GM21737 (cell line): ENCODE data around the gene PPP2R3B.
"Not testable (repeated sequence)": the region's sequence is repeated elsewhere in the genome, so short reads cannot be mapped to it uniquely, and the experiment has no call there.

ENCODE experiments used
- ATAC-seq: cut with Tn5 transposase; IDR thresholded peaks from one replicate; pipeline ENCODE4 v1.9.1; 2021; ENCODE audit warnings: mild to moderate bottlenecking, moderate library complexity; ENCODE audit not compliant: unreplicated experiment

Gene PPP2R3B

DNA sequence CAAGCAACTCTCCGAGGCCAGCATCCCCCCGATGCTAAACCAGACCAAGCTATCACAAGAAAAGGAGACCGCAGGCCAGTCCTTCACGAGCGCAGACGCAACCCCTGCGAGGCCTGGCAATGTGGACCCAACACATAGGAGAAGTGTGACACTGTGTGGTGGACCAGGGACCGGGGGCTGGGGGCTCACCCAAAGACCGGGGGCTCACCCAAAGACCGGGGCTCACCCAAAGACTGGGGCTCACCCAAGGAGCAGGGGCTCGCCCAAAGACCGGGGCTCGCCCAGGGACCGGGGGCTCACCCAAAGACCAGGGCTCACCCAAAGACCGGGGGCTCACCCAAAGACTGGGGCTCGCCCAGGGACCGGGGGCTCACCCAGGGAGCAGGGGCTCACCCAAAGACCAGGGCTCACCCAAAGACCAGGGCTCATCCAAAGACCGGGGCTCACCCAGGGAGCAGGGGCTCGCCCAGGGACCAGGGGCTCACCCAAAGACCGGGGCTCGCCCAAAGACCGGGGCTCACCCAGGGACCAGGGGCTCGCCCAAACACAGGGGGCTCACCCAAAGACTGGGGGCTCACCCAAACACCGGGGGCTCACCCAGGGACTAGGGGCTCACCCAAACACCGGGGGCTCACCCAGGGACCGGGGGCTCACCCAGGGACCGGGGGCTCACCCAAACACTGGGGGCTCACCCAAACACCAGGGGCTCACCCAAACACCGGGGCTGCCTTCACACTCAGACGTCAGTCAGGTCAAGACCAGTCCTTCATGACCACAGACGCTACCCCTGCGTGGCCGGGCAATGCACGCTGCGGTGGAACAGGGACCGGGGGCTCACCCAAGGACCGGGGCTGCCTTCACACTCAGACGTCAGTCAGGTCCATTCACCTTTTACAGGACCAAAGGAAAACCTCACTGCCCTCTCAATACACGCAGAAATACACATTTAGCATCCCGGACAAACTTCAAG, 32.9 kb downstream of the PPP2R3B start:
- no peak for ATAC-seq

DNA sequence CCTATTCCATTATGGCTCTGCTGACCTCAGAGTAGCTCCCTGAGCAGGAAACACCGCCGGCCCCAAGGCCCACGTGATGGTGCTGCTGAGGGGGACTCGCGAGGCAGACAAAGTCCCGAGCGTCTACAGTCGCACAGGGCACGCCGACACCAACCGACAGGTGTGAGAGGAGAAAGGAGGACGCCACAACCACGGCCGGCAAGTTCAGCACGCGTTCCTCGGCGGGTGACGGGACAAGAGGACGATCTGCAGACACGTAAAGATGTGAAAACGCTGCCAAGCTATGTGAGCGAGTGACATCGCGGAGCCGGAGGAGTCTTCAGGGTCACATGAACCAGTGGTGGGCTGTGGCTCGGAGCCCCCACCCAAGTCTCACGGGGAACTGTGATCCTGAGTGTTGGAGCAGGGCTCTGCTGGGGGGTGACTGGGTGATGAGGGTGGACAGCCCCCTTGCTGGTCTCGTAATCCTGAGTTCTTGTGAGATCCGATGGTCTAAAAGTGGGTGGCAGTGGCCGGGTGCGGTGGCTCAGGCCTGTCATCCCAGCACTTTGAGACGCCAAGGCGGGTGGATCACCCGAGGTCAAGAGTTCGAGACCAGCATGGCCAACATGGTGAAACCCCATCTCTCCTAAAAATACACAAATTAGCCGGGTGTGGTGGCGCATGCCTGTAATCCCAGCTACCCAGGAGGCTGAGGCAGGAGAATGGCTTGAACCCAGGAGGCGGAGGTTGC, 34.0 kb downstream of the PPP2R3B start:
- ATAC-seq, result no peak

DNA sequence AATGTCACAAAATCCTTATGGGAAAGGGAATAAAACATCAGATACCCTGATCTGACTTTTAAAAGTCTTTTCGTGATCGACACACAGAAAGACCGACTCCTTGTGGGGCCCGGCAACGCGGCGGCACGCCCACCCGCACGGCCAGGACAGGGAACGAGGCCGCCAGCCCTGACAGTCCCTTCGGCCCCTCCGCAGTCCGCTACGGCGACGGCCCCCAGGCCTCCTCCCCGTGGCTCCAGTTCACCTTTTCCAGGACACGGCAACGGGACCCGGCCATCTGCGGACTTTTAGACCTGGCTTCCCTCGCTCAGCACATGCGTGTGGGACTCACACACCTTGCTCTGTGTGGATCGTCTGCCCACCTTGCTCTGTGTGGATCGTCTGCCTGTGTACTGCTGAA, 34.5 kb downstream of the PPP2R3B start:
- ATAC-seq, result no peak

DNA sequence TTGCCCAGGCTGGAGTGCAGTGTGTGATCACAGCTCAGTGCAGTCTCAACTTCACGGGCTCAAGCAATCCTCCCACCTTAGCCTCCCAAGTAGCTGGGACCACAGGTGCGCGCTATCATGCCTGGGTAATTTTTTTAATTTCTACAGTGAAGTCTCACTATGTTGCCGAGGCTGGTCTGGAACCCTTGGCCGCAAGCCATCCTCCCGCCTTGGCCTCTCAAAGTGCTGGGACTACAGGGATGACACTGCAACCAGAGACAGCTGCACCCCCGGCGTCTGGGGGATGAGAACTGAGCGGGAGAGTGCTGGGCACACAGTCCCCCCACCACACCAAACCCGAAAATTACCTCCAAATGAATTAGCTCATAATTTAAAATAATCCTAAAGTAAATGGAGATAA, 35.0 kb downstream of the PPP2R3B start:
- ATAC-seq, result no peak

DNA sequence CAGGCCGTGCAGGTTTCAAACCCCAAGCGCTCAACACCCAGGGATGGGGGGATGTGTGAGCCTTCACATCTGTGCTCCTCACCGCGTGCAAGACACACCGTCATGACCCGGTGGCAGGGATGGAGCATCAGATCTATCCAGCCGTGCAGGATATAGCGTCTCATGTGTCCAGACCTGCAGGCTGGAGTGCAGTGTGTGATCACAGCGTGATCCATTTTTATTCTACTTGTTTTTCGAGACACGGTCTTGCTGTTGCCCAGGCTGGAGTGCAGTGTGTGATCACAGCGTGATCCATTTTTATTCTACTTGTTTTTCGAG, 35.4 kb downstream of the PPP2R3B start:
- ATAC-seq, result not testable (repeated sequence)

DNA sequence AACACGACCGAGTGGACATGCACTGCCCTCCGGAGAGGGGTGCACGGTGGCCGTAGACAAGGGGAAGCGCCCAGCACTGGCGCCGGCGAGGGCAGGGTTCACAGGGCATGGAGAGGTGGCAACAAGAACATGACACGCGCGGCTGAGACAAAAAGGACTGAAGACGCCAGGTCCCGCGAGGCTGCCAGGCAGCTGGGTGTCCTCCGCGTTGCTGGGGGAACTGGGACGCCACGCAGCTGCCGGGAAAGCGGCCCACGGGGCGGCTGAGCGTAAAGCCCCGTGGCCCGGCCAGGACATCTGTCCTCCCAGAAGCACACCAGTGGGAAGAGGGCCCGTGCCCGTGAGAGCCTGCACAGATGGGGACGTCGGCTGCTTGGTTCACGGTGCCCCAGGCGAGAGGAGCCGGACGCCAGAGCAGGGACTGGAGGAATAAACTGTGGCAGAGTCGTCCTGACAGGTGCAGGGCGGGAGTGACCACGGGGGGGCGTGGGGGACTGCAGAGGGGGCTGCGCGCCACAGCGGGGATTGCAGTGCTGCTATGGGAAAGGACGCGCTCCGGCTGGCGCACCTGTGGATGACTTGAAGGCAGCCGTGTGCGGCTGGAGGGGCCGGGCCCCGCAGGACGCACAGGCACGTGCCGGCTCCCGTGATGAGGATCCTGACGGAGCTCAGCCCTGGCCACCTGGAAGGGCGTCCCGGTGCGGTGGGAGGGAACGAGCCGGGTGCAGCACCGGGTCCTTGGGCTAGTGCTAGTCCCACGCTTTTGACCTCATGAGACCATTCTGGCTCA, 36.0 kb downstream of the PPP2R3B start:
- ATAC-seq, result no peak

DNA sequence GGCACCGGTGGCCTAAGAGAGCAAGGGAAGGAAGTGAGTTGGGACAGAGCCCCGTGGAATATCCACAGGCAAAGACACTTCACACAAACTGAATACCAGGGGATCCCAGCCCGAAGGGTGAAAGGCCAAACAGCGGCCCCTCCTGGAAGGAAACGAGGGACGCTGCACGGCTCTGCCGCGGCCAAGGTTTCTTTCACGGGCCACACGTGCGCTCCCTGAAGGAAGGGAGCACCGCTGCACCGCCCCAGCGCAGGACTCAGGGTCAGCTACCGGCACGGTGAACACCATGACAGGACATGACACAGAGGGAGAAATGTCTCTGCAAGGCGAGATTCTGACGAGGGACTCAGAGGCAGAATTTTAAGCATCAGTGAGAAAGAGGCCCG, 36.6 kb downstream of the PPP2R3B start:
- ATAC-seq, result no peak

DNA sequence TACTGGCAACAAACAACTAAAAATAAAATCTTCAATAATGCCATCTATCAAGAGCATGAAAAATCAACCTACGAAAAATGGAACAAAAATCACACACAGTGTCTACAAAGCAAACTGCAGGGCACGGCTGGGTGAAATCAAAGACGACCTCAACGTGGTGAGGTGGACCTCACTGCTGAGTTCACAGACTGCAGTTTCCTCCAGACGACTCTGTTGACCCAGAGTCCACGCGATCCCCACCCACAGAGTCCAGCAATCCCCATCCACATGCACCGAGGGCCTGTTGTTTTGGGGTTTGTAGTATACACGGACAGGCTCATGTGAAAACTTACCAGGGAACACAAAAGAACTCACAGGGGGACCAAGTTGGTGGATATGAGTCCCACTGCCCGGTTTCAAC, 37.0 kb downstream of the PPP2R3B start:
- ATAC-seq, result no peak

DNA sequence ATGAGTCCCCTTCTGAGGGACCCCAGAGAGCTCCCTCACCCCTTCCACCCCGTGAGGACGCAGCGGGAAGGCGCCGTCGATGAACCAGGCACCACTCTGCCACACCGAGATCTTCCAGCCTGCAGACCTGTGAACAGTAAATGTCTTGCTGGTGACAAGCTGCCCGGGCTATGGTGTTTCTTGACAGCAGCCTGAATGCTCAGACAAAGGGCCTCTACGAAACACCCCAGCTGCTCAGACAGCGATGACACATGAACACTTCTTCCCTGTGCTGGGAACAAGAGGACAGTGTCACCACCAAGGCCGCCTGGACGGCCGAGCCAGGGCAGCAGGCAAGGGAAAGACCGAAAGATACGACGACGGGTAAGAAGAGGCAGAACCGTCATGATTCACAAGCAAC, 37.5 kb downstream of the PPP2R3B start:
- no peak for ATAC-seq

DNA sequence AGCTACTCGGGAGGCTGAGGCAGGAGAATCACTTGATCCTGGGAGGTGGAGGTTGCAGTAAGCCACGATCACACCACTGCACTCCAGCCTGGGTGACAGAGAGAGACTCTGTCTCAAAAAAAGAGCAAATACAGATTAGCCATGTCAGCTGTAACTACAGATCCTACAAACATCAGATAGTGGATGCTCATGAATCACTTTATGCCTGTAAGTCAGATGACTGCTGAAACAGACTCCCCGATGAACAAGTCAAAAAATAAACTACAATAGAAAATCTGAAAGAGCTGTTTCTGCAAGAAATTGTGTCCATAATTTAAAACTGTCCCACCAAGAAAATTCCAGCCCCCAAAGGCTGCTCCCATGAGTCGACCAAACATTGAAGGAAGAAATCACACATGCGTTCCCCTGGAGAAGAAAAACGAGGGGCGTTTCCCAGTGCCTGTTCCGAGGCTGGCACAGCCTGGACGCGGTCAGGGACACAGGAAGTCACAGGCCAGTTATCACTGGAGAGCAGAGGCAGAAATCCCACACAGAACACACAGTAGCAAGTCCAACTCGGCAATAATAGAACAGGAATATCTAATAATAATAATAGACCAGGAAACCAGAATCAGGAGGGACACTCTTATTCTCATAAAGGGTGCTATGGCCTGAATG, 38.1 kb downstream of the PPP2R3B start:
- ATAC-seq, result no peak

DNA sequence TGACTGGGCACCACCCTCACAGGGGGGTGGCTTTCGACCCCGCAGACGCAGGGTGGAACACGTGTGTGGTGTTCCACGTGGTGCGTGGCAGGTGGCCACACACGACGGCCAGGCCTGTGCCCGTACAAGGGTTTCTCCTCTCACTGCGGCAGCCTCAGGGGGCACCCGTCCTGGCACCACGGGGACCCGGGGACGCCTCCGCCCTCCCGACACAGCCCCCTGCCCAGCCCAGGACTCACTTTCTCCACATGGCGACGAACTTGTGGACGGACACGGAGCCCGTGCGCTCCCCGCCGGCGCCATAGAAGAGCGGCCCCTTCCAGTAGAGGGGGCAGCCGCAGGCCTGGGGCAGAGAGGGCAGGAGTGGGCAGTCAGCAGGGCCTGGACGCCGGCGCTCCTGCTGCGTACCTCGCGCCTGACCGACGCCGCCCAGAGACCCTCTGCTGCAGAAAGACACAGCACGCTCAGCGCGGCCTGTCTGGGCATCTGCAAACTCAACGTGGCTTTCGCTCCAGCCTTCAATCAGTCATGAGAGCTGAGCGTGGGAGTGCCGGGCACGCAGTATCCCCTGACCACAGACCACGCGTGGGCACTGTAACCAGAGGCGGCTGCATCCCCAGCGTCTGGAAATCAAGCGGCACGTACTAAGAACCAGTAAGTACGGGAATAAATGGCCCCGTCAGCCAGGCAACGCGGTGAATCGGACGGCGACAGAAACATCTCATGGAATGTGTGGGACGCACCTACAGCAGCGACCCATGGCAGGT, 39.2 kb downstream of the PPP2R3B start:
- no peak for ATAC-seq

DNA sequence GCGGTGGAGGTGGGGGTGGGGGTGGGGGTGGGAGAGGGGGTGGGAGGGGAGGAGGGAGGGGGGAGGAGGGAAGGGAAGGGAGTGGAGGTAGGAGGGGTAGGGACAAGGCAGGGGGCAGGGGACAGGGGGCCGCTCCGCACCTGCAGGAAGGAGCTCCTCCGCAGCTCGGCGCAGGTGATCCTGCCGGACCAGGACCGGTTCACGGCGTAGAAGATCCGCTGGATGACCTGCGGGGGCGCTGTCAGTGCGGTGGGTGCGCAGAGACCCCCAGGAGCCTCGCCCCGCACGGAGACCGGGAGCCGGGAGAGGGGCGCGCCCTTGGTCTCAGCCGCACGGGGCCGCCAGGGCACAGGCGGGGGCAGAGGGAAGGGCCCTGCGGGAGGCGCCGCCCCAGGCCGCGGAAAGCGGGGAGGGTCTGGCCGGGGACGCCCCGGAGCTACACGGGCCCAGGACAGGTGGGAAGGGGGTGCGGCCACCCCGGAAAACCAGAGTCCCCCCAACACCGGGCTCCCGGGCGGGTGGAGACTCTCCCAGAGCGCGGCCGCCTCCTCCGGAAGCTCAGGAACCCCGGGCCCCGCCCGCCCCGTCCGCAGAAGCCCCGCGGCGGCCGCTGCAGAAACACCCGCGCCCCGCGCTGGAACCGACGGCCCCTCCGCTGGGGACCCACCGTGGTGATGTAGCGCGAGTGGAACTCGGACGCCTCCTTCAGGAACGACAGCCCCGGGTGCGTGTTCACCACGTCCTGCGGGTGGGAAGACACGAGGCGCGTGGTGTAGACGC, 40.5 kb downstream of the PPP2R3B start:
- no peak for ATAC-seq

DNA sequence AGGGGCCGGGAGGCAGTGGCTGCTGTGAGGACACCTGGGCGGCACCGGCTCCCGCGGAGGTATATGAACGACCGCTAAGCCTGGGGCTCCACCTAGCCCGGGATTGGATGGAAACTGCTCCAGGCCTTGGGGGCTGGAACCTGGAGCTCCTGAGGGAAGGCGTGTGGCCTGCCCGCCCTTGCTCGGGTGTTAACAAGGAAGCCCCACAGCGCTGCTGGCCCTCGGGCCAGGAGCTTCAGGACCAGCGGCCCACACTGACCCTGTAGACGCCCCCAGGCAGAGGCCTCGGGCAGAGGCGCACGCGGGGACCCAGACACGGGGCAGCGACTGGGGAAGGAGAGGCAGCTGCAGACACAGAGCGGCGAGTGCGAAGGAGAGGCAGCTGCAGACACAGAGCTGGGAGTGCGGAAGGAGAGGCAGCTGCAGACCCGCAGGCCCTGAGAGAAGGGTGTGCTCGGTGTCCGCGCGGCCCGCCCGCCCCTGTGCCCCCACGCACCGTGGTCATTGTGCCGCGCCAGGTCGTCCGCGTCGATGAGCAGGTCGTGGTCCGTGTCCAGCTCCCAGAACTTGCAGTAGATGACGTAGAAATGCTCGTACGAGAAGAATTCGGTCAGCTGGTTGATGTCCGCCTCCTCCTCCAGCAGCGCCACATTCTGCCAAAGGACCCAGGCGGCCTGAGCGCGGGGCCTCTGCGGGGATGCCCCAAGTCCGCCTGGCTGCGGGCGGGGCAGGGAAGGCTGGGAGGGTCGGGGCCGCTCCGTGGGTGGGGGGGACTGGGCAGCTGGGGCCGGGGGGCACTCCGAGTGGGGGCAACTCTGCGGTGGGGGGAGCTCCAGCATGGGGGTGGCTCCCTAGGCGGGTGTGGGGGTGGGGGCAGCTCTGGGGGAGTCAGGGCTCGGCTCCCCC, 41.4 kb downstream of the PPP2R3B start:
- ATAC-seq, result no peak

DNA sequence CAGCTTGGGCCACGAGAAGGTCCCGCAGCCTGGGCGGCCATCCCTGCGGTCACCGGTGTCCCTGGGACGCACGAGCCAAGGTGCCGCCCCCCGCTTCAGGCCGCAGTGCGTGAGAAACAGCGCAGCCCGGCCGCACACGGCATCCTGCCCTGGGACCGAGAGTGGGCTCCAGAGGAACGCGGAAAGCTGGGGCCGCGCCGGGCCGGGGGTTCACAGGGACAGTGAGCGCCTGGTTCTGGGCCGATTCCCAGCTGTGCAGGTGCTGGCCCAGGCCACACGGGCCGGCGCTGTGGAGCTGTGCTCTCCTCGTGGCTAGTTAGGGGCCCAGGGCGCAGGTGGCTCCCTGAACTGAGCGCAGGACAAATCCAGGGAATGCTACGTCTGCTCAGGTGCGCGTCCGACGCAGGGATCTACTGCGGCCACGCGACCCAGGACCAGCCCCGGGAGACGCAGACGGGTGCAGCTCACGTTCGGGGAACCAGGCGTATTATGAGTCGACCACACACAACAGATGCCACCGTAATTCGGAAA, 42.3 kb downstream of the PPP2R3B start:
- ATAC-seq, result no peak

DNA sequence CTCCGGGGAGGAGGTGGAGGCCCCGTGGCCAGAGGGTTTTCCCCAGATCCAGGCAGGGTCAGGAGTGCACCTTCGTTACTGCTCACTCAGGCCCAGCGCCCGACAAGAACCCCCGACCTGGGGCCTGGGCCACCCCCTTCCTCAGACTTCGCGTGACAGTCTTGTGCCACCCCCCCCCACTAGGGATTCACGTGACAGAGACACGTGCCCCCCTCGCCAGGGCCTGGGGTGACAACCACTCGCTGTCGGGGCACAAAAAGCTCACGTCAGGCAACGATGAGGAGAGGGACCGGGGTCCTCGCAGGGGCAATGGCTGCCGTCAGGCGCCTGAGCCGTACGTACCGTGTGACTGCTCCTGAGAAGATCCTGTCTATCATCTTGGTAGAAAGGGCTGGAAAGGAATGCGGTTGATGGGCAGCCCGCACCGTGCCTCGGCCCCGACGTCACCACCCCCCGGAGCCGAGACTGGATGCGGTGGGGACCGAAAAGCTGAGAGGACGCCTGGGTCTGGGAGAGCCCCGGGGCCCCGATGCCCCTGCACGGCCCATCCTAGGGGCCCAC, 45.1 kb downstream of the PPP2R3B start:
- ATAC-seq, result no peak

DNA sequence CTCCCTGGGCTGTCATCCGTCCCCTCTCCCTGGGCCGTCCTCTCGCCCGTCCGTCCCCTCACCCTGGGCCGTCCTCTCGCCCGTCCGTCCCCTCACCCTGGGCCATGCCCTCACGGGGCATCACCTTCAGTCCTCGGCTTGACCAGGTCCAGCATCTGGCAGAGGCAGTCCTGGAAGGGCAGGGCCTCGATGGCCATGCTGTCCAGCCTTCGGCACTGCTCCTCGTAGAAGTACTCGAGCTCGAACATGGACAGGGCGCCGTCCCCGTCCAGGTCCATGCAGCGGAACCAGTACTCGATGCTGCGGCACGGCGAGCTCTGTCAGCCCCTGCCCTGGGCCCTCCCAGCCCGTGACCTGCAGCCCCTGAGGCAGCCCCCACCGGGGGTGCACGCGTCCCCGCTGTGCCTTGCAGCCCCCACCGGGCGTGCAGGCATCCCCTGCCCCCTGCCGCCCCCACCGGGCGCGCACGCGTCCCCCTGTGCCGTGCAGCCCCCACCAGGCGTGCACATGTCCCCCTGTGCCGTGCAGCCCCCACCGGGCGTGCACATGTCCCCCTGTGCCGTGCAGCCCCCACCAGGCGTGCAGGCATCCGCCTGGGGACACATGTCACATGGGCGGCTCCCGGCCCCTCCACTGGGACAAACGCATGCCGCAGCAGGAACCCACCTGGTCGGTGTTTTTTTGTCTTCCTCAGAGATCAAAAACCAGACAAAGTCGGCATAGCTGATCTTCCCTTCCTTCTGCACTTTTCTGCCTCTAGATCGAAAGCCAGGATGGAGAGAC, 45.9 kb downstream of the PPP2R3B start:
- ATAC-seq, result no peak

DNA sequence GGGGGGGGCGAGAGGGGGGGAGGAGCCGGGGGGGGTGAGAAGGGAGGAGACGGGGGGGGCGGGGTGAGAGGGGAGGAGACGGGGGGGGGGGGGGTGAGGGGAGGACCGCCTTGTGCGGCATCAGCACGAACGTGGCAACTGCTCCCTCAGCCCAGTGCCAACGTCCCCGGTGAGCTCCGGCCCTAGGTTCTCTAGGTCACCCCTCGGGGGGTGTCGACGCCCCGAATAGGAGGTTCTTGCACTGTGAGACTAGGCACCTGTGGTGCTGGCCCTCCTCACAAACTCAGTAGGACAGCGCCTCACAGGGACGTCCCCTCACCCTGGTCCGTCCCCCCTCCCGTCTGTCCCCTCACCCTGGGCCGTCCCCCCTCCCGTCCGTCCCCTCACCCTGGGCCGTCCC, 46.6 kb downstream of the PPP2R3B start:
- no peak for ATAC-seq
